Body of pancreas (tissue), 4 donors: ENCODE data around the gene SDHAF1. TPM values are rescaled to one million over a fixed set of nuclear protein-coding genes. Genes with fewer than 3 reads are reported as not detected.

Source experiments
- ATAC-seq: fragments of 150-250 bp; one replicate; pipeline ENCODE4 v1.9.1; 2016
- DNase-seq, 4 donors: peaks; one replicate each; pipeline ENCODE4 v3.0.0-alpha.2; 2019
- H3K27ac ChIP-seq, 4 donors: fragments of 200-600 bp; sonication (generic); 1 replicate in 3 of 4; 2 replicates in 1 of 4; pipeline versions ENCODE4 v1.5.1 to v1.6.1; 2016 to 2019; ENCODE audit warnings: mild to moderate bottlenecking in 1 of 4, mixed read lengths in 1 of 4, moderate library complexity in 1 of 4
- H3K27me3 ChIP-seq, 2 donors: fragments of 200-600 bp; sonication (generic); one replicate each; pipeline ENCODE4 v1.6.0; 2016; ENCODE audit warnings: mild to moderate bottlenecking in 1 of 2
- H3K36me3 ChIP-seq, 2 donors: fragments of 200-600 bp; sonication (generic); replicated peaks in 1 of 2; 2 replicates each; pipeline ENCODE4 v1.5.1; 2016; ENCODE audit warnings: low read depth in 2 of 2; ENCODE audit not compliant: insufficient read depth in 1 of 2
- H3K4me1 ChIP-seq: fragments of 200-600 bp; sonication (generic); one replicate; pipeline ENCODE4 v1.6.0; 2016
- H3K4me3 ChIP-seq, 2 donors: fragments of 200-600 bp; sonication (generic); 1 replicate in 1 of 2; 2 replicates in 1 of 2; pipeline ENCODE4 v1.5.1; 2016 to 2019
- H3K9me3 ChIP-seq, 3 donors: fragments of 200-600 bp; sonication (generic); 1 replicate in 2 of 3; 2 replicates in 1 of 3; pipeline ENCODE4 v1.5.1; 2016
- POLR2A ChIP-seq, 3 donors: fragments of 450-650 bp; IDR thresholded peaks; one replicate each; pipeline ENCODE4 v1.6.1; 2016; ENCODE audit warnings: antibody characterized with exemption in 3 of 3, mild to moderate bottlenecking in 2 of 3
- WGBS, 2 donors: methylation state at CpG; one replicate each; pipeline ENCODE4 v1.1.5; 2017; 5-methylcytosine and 5-hydroxymethylcytosine counted together
- intact Hi-C: fragments of 100-400 bp; cut with DNase I; formaldehyde crosslinking; loops from one replicate; pipeline ENCODE4 v1.15.1; 2023
- total RNA-seq, 2 donors: library from RNA; depleted of rRNA; stranded (reverse); fragments of >200 nt; gene quantifications; one replicate each; pipeline ENCODE4 v1.1.0, GENCODE V29; 2016
- TF ChIP-seq, protein P1 (sequence below), 7 experiments: fragments of 450-650 bp in 4 of 7; fragments of 200-600 bp in 3 of 7; sonication (generic) in 3 of 7; IDR thresholded peaks; one replicate each; pipeline ENCODE4 v1.5.1; 2016 to 2019; ENCODE audit warnings: antibody characterized with exemption in 7 of 7

Gene SDHAF1
- total RNA-seq, 2 donors from 2014 or later = 33.9 to 39.2 TPM

DNA sequence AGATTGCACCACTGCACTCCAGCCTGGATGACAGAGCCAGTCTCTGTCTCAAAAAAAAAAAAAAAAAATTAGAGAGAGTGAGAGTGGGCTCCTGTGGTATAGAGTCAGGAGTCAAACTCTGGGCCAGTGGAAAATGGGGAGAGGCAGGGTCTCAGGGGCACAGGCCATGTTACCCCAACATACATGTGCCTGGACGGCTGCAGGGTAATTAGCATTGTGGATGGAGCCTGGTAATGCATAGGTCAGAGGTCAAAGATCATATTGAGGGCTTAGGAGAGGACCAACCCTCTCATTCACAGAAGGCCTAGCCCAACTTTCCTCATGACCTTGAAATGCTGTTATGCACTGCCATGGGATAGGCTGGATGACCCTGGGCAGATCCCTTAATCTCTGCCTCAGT is 30.6 kb downstream of the SDHAF1 start:
- Histone ChIP-seq H3K4me3 (no peak overlapping the region), H3K9me3 (no peaks in the 10 kb centered on the region), H3K36me3 (no peaks in the 10 kb centered on the region), H3K27ac (no peak overlapping the region), H3K27me3 (no peaks in the 10 kb centered on the region), H3K4me1 (no peaks in the 10 kb centered on the region)
- intact Hi-C loops = no loop called here
- DNase-seq (no peak), ATAC-seq (no peak)
- 80 to 83% methylated on average over 1 of the region's 1 CpG for WGBS, 2 donors
- TF ChIP-seq, protein P1, sequence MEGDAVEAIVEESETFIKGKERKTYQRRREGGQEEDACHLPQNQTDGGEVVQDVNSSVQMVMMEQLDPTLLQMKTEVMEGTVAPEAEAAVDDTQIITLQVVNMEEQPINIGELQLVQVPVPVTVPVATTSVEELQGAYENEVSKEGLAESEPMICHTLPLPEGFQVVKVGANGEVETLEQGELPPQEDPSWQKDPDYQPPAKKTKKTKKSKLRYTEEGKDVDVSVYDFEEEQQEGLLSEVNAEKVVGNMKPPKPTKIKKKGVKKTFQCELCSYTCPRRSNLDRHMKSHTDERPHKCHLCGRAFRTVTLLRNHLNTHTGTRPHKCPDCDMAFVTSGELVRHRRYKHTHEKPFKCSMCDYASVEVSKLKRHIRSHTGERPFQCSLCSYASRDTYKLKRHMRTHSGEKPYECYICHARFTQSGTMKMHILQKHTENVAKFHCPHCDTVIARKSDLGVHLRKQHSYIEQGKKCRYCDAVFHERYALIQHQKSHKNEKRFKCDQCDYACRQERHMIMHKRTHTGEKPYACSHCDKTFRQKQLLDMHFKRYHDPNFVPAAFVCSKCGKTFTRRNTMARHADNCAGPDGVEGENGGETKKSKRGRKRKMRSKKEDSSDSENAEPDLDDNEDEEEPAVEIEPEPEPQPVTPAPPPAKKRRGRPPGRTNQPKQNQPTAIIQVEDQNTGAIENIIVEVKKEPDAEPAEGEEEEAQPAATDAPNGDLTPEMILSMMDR (IDR thresholded peaks at IDR 0.05) = no peak
- TF ChIP-seq POLR2A (IDR thresholded peaks at IDR 0.05) = no peak

DNA sequence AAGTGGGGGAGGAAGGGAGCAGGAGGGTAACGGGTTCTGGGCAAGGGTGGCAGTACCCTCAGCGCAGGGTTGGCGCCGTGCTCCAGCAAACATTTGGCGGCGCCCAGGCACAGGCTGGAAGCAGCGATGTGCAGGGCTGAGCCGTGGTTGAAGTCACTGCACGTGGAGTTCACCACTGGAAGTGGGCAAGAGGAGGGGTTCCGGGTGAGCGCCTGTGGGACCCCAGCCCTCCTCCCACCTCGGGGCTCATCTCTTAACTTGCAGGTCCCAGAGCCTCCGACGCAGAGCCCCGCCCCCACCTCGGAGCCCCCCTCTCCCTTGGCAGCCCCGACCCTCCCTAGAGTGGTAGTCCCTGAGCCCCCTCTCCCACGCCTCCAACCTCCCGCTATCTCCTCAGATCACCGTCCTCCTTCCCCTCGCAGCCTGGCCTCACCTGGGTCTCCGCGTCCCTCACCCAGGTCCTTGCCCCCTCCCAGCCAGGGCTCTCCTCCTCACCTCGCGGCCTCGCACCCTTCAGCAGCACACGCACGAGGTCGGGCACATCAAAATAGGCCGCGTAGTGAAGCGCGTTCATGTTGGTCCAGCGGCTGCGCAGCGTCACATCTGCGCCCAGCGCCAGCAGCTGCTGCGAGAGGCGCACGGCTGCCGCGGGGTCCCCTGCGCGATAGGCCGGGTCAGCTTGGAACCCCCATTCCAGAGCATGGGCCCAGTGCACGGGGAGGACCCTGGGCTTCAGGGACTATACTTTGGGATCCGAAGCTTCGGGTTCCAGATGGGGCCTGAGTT is 31.3 kb downstream of the SDHAF1 start:
- no peak for DNase-seq
- H3K27ac ChIP-seq = no peak overlapping the region
- intact Hi-C loops = no loop called here
- H3K4me3 ChIP-seq = no peak overlapping the region
- no peaks in the 10 kb centered on the region for H3K36me3 ChIP-seq
- TF ChIP-seq POLR2A (IDR thresholded peaks at IDR 0.05) = no peak
- TF ChIP-seq, protein P1 (IDR thresholded peaks at IDR 0.05) = no peak
- no peaks in the 10 kb centered on the region for H3K9me3 ChIP-seq
- WGBS, 2 donors = 93 to 97% methylated on average over 25 to 49 of the region's 49 CpGs
- ATAC-seq = no peak
- H3K4me1 ChIP-seq = no peaks in the 10 kb centered on the region
- H3K27me3 ChIP-seq = no peaks in the 10 kb centered on the region

DNA sequence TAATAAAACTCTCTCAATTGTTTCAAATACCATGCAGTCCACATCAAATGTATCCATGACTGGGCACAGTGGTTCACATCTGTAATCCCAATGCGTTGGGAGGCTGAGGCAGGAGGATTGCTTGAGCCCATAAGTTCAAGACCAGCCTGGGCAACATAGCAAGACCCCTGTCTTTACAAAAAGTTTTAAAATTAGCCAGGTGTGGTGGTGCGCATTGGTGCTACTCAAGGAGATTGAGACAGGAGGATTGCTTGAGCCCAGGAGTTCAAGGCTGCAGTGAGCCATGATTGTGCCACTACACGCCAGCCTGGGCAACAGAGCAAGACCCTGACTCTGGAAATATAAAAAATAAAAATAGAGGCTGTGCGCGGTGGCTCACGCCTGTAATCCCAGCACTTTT is 32.7 kb downstream of the SDHAF1 start:
- no peaks in the 10 kb centered on the region for H3K36me3 ChIP-seq
- no peaks in the 10 kb centered on the region for H3K9me3 ChIP-seq
- H3K4me3 ChIP-seq = no peak overlapping the region
- no peak for ATAC-seq
- peaks cover 0 to 3% of the 10 kb centered on the region in 2 donors for H3K27me3 ChIP-seq
- H3K27ac ChIP-seq = no peak overlapping the region
- WGBS, 2 donors = 86 to 89% methylated on average over 6 of the region's 6 CpGs
- TF ChIP-seq, protein P1 (IDR thresholded peaks at IDR 0.05) = no peak
- no peak for TF ChIP-seq POLR2A (IDR thresholded peaks at IDR 0.05)
- H3K4me1 ChIP-seq = peaks cover 5% of the 10 kb centered on the region
- intact Hi-C loops = no loop called here
- no peak for DNase-seq

DNA sequence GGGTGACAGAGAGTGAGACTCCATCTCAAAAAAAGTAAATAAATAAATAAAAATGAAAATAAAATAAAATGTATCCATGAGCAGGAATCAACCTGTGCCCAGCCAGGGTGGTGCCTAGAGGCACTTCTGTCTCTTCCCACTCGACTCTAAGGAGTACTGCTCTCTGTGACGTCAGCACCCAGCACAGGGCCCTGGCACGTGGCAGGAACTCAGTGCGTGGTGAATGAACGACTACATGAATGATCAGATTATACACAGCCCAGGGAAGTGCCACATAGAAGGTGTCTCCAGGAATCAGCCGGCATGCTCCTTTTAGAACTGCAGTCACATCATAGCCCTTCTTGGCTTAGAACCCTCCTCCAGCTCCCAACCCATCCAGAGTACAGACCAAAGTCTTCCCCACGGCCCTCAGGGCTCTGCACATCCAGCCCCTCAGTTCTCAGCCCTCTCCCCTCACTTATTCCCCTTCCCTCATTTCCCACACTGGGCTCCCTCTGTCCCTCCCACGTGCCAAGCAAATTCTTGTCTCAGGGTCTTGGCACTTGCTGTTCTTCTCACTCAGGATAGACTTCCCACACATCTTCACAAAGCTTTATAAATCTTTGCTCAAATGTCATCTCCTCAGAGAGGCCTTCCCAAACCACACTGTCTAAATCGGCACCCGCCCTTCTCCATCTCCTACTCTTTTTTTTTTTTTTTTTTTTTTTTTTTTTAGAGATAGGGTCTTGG is 33.5 kb downstream of the SDHAF1 start:
- Histone ChIP-seq H3K27me3 (peaks cover 0 to 6% of the 10 kb centered on the region in 2 donors), H3K27ac (no peak overlapping the region), H3K4me1 (peaks cover 7% of the 10 kb centered on the region), H3K4me3 (no peak overlapping the region), H3K9me3 (no peaks in the 10 kb centered on the region), H3K36me3 (no peaks in the 10 kb centered on the region)
- WGBS, 2 donors = 72 to 84% methylated on average over 10 of the region's 10 CpGs
- ATAC-seq (no peak), DNase-seq (no peak)
- TF ChIP-seq, protein P1 (IDR thresholded peaks at IDR 0.05) = no peak
- no peak for TF ChIP-seq POLR2A (IDR thresholded peaks at IDR 0.05)
- intact Hi-C loops = no loop called here
